Fibroblast of pulmonary artery (primary cell): ENCODE results near the gene CAMTA2.

ENCODE experiments used
- DNase-seq: peaks from one replicate; pipeline ENCODE4 v3.0.0-alpha.2; 2010; ENCODE audit warnings: low read depth
- H3K4me3 ChIP-seq: replicated peaks from 2 replicates; pipeline ENCODE4 v1.5.1; 2011; ENCODE audit warnings: low read depth, mild to moderate bottlenecking, control low read depth, low read length, moderate library complexity
- TF ChIP-seq, protein P1 (sequence below): IDR thresholded peaks from 2 replicates; pipeline ENCODE4 v1.5.1; 2011; ENCODE audit warnings: mild to moderate bottlenecking, control low read depth, low read length, inconsistent platforms; ENCODE audit errors: missing control alignments

CAMTA2 gene

DNA sequence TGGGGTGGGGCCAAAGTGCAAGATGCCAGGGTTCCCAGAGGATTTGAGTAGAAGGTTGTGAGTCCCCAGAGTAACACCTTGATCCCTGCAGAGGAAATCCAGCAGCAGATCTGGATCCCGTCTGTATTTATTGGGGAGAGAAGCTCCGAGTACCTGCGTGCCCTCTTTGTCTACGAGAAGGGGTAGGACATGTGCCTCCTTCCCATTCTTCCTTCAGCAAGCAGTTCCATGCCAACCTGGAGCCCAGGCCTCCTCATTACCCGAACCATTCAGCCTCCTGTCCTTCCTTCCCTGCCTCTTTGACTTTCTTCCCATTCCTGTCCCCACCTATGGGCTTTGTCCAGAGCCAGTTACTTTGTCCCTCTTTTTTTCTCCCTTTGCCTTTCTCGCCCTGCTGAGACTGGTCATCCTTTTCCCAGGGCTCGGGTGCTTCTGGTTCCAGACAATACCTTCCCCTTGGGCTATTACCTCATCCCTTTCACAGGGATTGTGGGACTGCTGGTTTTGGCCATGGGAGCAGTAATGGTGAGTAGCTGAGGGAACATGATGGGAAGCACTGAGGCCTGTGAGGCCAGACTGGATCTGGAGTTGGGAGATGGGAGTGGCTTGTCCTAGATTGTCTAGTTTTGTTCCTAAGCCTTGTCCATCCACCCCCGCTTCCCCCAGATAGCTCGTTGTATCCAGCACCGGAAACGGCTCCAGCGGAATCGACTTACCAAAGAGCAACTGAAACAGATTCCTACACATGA lies 44.5 kb downstream of the CAMTA2 start:
- no peak overlapping the region for H3K4me3 ChIP-seq
- TF ChIP-seq, protein P1, sequence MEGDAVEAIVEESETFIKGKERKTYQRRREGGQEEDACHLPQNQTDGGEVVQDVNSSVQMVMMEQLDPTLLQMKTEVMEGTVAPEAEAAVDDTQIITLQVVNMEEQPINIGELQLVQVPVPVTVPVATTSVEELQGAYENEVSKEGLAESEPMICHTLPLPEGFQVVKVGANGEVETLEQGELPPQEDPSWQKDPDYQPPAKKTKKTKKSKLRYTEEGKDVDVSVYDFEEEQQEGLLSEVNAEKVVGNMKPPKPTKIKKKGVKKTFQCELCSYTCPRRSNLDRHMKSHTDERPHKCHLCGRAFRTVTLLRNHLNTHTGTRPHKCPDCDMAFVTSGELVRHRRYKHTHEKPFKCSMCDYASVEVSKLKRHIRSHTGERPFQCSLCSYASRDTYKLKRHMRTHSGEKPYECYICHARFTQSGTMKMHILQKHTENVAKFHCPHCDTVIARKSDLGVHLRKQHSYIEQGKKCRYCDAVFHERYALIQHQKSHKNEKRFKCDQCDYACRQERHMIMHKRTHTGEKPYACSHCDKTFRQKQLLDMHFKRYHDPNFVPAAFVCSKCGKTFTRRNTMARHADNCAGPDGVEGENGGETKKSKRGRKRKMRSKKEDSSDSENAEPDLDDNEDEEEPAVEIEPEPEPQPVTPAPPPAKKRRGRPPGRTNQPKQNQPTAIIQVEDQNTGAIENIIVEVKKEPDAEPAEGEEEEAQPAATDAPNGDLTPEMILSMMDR, result no peak
- no peak for DNase-seq

DNA sequence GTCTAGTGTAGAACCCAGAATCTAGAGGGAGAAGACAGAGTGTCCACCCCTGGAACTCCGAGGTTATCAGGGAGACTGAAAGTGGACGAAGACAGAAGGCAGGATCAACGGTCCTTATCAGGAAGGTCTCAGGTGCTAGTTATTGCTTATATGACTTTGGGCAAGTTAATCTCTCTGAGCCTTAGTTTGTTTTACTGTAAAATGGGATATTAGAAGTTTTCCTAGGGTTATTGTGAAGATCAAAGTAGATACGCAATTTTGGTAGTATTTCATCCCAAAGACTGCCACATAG lies 46.2 kb downstream of the CAMTA2 start:
- no peak for DNase-seq
- TF ChIP-seq, protein P1, result no peak
- H3K4me3 ChIP-seq, result peak overlapping the region; percentile 88

DNA sequence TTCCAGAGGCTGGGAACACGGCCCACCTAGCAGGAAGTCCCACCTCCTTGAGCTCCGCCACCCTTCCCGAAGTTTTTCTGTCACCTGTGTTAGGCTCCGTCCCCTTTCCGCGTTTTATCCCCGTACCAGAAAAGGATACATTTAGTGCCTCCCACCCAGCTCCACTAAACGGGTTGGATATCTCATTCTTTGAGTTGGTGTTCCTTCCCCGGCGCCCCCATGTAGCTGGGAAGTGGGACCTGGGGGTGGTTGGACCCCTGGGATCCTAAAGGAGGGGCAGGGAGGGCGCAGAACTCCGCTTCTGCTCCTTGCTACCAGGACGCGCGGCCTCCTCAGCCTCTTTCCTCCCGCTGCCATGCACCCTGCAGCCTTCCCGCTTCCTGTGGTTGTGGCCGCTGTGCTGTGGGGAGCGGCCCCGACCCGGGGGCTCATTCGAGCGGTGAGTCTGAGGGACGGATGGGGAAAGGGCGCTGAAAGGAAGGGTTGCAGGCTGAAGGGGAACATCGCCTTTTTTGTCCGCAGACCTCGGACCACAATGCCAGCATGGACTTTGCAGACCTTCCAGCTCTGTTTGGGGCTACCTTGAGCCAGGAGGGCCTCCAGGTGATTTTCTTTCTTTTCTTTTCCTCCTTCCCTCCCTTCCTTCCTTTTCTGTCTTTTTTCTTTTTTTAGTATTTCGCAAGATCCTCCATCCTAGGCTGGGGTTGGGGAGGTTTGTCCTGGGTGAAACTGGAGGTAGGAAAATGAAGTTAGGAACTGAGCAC lies 46.7 kb downstream of the CAMTA2 start:
- H3K4me3 ChIP-seq, result peak overlapping the region; percentile 88
- DNase-seq, result no peak
- TF ChIP-seq, protein P1, result no peak

DNA sequence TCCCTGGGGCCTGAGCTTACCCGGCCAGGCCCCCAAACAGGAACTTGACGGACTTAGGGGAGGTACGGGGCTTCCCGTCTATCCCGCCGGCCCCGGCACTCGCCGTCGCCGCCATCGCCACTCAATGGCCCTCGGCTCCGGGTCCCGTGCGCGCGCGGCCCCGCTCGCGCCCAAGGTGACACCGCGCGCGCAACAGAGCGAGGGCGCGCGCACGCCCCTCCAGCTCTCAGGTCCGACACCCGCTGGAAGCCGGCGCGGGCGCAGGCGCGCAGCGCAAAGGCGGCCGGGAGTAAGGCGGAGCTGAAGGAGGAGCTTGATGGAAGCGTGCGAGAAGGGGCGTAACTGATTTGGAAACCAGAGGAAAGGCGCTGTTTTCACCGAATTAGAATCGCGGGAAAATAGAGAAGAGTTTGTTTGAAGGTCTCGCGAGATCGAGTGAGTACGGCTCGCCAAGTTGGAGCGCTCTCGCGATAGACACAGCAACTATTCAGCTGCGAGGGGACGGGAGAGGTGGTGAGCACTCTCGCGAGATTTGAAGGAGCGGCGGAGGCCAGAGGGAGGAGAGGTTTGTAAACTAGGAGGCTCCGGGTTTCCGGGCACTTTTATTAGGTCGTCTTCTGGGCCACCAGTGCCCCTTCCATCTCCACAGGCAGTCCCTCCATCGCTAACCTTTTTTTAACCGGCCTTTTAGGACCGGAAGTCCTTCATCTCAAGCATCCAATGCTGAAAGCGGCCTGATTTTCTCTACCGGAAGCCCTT lies 47.5 kb downstream of the CAMTA2 start, which contains the start of the genes RNF167 and SLC25A11:
Gene RNF167, plus strand, starts transcription at position 473 of the 759 bp plus-strand sequence. CDS start 642 bp downstream, outside the sequence.
Gene SLC25A11, minus strand, starts transcription at position 251 of the 759 bp plus-strand sequence. Its CDS starts 136 bp downstream, at position 115.
- H3K4me3 ChIP-seq, result peak within 1 kb of the TSS; percentile 88
- TF ChIP-seq, protein P1, result no peak
- DNase-seq, result peak; percentile 100

DNA sequence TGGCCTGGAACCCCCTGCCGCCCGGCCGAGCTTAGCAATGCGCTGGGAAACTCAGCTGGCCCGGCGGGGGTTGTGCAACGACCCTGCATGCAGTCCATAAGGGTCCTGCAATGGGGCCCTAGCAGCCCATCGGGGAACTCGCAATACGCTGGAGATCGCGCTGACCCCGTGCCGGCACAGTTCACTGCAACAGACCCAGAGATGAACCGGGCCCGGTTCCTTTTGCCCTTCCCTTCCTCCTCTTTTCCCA lies 48.0 kb downstream of the CAMTA2 start:
- peak overlapping the region; percentile 88 for H3K4me3 ChIP-seq
- TF ChIP-seq, protein P1, result no peak
- DNase-seq, result peak; percentile 19

DNA sequence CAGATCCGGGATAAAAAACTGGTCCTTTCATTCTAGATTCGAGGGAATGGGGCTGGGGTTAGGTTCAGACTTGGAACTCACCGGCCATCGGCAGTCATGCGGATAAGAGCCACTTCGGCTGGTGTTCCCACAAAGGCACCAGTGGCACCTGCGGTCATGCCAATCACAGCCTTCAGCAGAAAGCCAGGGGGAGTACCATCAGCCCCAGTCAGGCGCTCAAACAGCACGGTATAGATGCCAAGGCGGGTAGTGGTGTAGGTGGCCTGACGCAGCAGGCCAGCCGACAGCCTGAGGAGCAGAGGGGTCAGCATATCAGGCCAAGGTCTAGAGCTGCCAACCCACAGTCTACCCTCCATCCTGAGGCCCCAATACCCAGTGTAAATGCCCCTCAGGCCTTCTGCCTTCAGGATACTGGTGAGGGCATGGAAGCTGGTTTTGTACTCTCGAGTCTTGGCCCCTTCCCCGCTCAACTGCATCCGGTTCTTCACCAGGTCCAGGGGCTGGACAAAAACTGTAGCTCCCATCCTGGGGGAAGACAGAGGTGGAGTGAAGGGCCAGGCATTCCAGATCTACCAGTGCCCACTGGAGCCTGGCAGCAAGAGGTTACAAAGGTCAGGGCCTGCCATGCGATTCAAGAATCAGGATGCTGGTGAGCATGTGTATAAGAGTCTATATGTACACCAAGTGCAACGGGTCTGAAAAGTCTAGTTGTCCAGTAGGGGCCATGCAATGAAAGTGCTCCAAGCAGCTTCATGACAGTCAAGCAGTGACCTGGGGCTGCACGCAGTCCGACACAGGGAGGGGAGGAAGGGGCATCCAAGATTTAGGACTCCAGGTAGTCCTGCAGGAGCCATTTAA lies 48.6 kb downstream of the CAMTA2 start:
- peak overlapping the region; percentile 88 for H3K4me3 ChIP-seq
- DNase-seq, result no peak

More for the DNA sequence above, 48.6 kb downstream of the CAMTA2 start:
- TF ChIP-seq, protein P1, result no peak
